GM18519 (cell line): Measurements from ENCODE around the gene CREBBP.

ENCODE experiments used
- ATAC-seq: cut with Tn5 transposase; IDR thresholded peaks from one replicate; pipeline ENCODE4 v1.9.1; 2021; ENCODE audit warnings: mild to moderate bottlenecking, moderate library complexity; ENCODE audit not compliant: unreplicated experiment, low FRiP score

The CREBBP gene

DNA sequence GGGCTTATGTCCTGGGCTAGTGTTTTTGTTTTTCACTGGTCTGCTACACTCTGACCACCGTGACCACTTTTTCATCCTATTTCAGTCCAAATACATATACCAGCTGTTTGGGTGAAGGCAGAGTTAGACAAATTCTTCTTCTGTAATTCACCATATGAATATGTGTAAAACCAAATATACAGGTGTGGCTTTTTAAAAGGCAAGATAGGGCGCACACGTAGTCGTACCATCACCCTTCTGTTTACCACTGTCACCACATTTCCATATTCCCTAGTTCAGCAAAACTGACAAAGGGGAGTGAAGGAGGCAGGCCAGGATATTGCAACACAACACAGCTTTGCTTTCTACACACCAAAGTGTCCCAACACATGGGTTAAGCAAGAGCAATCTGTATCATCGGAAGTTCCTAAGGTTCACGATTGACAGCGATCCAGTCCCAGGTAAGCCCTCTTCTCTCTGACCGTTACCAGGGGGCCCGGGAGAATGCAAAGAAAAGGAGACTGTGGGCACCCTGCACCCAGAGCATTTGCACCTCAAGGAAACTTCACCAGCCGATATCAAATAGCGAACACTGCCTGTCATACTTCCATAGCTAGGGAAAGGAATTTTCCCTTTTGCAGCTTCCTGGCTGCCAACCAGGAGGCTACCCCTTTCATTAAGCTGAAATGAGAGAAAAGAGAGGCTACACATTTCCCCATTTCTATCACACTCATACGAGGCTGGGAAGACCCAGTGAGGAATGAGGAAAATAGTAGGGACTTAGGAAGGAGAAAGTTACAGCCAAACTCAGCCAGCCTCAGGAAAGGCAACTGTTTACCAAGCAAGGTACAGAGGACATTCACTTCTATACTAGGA is 23.1 kb downstream of the CREBBP start:
- ATAC-seq, result no peak

DNA sequence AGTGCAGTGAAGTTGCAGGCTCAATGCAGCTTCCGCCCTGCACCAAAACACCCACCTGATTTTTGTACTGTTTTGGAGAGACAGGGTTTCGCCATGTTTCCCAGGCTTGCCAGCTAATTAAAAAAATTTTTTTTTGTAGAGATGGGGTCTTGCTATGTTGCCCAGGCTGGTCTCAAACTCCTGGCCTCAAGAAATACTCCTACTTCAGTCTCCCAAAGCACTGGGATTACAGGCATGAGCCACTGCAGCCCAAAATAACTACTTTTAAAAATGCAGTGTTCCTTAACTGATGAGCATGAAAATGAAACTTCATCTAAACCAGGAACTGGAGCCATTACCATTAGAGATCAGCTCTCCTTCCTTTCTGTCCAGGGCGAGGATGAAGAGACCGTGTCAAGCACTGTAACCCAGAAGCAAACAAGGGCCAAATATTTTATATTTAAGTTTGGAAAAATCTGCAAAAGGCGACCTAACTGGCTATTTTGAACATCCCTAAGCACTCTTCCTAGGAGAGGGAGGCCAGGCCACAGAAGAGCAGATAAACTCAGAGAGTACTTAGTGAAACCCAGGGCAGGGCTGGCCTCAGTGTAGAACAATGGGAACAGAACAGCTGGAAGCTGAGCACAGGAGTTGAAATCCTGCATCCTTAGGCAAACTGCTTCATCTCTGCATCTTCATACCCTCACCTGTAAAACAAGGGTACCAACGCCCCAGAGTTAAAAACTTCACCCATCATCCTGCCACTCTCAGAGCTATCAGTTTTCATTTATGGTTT is 24.0 kb downstream of the CREBBP start:
- ATAC-seq, result no peak

DNA sequence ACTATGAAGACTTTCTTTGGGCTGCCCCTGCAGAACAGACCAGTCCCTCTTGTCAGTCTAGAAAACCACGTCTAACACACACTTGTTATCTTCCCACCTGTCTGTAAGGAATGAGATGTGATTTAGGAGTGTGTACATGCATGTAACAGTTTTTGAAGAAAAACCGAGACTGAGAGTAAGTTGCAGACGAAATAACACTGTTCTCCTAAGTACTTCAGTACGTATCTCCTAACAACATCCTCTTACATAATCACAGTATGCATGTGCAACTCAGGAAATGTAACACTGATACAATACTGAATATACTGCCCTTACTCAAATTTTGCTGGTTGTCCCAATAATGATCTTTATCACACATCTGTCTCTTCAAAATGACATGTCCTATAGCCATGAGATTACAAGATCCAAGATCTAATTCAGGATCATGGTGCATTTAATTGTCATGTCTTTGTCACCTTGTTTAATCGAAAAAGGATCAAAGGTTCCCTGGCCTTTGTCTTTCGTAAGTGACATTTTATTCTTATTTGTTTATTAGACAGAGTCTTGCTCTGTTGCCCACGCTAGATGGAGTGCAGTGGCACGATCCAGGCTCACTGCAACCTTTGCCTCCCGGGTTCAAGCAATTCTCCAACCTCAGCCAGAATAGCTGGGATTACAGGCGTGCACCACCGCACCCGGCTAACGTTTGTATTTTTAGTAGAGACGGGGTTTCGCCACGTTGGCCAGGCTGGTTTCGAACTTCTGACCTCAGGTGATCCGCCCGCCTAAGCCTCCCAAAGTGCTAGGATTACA is 25.6 kb downstream of the CREBBP start:
- ATAC-seq, result no peak

- ATAC-seq, result no peak
Measured at GRCh38 chr16:3850544-3850899, 30.0 kb downstream of the CREBBP start.

- ATAC-seq, result no peak
Measured at GRCh38 chr16:3849751-3850543, 30.6 kb downstream of the CREBBP start.

GRCh38 chr16:3846595-3847091 is 33.9 kb downstream of the CREBBP start:
- ATAC-seq, result no peak

- ATAC-seq, result no peak
Measured at GRCh38 chr16:3846087-3846486, 34.4 kb downstream of the CREBBP start.

DNA sequence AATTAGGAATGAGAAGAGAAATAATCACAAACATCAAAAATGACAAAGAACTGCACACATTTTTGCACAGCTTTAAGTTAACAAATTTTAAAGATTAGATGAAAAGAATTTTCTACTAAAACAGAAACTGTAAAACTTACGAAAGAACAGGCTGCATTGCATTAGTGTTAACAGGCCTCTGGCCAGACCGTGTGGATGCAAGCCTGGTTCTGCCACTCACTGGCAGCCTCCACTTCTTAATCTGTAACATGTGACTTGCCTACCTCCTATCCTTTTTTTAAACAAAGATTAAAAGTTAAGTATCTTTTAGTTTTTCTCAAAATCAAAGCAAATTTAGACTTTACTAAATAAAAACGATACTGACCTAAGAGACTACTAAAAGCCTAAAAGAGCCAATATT is 37.5 kb downstream of the CREBBP start:
- no peak for ATAC-seq

DNA sequence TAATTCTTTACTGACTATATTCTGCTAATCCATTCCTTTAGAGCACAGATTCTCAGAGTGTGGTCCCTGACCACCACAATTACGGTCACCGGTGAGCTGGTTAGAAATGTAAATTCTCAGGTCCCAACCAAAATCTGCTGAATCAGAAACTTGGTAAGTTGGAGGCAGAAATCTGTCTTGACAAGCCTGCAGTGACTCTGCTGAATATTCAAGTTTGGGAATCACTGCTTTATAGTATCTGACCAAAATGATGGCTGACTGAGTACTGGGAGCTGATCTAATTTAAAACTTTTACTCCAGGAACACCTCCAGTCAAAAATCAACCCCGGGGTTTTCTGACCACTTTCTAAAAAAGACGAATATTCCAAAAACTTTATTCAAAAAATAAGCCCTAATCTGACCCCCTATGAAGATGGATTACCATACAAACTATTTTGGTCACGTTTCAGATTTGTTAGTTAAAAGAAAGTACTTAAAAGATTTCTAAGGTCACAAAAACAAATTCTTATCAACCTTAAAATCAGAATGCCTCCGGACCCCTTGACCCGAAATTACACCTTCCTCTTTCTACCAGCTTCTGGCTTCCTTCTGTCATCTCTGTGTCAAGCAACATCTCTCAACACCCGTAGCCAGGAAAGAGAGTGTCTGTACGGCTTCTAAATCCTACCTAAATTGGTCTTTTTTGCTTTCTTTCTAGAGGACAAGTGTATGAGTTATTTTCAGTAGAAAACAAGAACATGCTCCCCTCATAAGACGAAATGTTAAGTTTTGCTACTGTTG is 38.6 kb downstream of the CREBBP start:
- ATAC-seq, result no peak

GRCh38 chr16:3839402-3840184 is 40.9 kb downstream of the CREBBP start:
- ATAC-seq, result no peak

DNA sequence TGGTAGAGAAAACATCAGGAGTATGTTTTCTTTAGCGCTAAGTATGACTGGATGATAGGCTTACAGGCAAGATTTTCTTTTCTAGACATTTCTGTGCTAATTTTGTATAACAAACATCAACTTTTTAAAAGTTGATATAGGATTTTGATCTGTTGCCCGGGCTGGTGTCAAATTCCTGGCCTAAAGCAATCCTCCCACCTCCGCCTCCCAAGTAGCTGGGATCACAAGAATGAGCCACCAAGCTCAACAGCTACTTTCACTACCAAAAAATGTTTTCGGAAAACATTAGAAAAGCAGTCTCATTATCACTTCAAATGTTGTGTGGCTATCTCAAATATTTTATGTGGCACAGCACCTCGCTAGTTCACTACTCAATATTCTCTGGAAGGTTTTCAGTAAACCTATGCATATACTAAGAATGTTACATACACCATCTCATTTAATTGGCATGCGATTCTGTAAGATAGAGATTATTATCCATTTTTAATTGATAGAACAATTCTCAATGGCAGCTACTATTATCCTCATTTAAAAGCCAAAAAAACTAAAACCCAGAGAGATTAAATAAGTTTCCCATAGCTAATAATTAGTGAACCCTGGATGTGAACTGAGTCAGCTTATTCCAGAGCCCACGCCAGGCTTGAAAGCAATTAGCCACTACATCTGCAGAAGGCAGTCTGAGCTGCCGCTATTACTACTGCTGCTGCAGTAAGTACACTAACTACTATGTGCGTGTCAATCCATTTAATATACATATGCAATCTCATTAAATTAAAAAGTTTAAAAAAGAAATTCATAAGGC is 41.7 kb downstream of the CREBBP start:
- no peak for ATAC-seq

DNA sequence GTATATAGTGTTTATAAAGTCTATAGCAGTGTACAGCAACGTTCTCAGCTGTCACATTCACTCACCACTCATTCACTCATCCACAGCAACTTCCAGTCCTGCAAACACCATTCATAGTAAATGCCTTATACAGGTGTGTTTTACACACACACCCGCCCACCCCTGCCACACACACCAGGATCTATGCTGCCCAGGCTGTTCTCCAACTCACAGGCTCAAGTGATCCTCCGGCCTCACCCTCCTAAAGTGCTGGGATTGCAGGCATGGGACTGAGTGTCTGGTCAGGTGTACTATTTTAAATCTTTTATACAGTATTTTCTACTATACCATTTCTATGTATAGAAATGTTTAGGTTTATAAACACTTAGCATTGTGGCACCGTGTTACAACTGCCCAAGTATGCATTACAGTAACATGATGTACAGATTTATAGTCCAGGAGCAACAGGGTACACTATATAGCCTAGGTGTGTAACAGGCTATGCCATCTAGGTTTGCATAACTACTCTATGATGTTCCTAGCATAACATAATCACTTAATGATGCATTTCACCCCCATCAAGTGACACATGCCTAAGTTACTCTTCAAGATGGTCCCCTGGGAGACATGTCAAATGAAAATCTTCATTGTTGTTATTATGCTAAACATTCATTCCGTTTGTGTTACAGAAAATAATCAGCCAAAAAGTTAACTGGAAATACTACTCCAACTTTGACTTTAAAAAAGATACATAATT is 42.5 kb downstream of the CREBBP start:
- ATAC-seq, result no peak

DNA sequence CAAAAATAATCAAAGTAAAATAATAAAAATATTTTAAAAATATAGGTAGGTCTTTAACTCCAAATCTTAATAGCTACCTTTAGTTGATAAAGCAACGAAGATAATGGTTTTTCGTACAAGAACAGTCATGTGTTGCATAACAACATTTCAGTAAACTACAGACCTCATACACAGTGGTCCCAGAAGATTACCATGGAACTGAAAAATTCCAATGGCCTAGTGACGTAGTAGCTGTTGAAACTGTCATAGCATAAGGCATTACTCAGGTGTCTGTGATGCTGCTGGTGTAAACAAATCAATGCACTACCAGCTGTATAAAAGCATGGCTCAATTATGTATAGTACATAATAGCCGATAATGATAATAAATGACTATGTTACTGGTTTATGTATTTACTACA is 43.9 kb downstream of the CREBBP start:
- no peak for ATAC-seq

- no peak for ATAC-seq
Measured at GRCh38 chr16:3835089-3835602, 45.4 kb downstream of the CREBBP start.

- no peak for ATAC-seq
Measured at GRCh38 chr16:3832668-3833067, 47.8 kb downstream of the CREBBP start.

DNA sequence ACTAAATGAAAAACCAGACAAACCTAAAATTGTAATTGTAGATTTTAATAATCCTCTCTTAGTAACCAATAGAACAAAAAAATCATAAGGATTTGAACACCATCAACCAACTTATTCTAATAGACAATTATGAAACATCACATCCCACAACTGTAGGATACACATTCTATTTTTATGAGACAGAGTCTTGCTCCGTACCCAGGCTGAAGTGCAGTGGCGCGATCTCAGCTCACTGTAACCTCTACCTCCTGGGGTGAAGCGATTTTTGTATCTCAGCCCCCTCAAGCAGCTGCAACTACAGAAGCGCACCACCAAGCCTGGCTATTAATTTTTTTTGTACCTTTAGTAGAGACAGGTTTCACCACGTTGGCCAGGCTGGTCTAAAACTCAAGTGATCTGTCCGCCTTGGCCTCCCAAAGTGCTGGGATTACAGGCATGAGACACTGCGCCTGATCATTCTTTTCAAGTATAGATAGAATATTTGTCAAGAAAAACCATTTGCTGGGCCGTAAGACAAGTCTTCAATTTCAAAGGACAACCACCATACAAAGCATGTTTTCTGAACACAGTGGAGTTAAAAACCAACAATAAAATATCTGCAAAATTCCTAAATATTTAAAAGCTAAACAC is 49.8 kb downstream of the CREBBP start:
- ATAC-seq, result no peak
